ENCODE measurements around the gene SLC16A11.
"Not testable (repeated sequence)": the region's sequence is repeated elsewhere in the genome, so short reads cannot be mapped to it uniquely, and the experiment has no call there.

SLC16A11 gene

DNA sequence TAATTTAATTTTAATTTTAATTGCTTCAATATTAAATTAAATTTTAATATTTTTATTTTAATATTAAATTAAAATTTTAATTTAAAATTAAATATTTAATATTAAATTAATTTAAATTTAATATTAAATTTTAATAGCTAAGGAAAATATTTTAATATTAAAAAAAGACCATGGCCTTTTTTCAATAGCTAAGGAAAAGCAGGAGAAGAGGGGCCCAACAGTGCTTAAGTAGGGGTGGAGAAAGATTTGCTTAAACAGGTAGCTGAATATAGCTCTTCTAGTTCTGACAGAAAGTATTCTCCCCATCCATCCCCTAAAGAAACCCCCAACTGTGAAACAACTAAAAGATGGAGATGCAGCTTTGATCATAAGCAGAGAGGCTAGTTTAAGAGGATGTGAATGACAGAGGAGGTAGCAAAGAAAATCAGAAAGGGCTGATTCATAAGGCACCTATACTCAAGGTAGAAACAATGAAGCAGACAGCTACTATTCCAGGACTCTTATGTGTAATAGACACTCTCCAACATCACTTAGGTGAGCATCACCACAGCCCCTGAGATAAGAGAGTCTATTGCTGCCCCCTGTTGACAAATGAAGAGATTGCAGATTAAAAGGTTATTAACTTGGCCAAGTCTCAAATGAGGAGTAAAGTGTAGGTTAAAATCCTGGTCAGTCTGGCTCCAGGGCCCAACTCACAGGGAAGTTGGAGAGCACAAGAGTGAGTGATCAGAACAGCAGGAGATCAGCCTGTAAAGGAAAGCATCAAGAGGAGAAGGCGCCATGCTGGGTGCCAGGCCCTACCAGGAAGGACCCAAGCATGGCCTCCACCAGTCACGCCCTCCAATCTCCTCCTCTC, 39.3 kb downstream of the SLC16A11 start:
- peak; percentile 47 to 73 for DNase-seq

- no peak for DNase-seq
Measured at GRCh38 chr17:7003745-7004144, 40.1 kb downstream of the SLC16A11 start.

DNA sequence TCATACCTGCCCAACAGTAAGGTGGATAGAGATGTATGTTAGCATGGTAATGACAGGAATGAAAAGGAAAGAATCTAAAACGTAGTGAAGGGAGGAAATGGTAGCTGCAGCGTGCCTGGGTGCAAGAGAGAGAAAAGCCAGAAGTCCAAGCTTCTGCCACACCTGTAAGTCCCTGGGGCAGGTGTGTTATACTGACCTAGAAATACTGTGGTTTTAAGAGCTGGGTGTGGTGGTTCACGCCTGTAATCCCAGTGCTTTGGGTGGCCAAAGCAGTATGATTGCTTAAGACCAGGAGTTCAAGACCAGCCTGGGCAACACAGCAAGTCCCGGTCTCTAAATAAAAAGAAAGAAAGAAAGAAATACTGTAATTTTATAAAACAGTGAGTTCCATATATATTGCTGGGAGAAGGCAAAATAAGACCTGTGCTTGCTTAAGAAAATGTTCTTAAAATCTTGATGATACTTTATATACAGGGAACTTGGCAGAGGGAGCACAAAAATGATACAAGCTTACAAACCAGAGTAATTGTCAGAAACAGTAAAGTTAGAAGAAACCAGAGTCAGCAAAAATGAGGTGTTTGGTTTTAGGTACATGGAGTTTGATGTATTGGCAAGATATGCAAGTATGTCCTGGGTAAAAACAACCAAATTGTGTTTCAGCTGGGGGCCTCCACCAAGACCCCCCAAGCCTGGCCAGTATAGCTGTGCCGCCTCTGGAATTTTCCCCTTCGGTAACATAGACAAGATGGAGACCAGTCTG, 41.4 kb downstream of the SLC16A11 start:
- no peak for DNase-seq

GRCh38 chr17:7001318-7001961, 42.5 kb downstream of the SLC16A11 start:
- no peak for DNase-seq

GRCh38 chr17:6998855-6999508, 44.9 kb downstream of the SLC16A11 start:
- no peak for DNase-seq

- no peak for DNase-seq
Measured at GRCh38 chr17:6997171-6997570, 46.7 kb downstream of the SLC16A11 start.

- no peak for DNase-seq
Measured at GRCh38 chr17:6996256-6997011, 47.5 kb downstream of the SLC16A11 start.

- no peak for DNase-seq
Measured at GRCh38 chr17:6995500-6996255, 48.2 kb downstream of the SLC16A11 start, which contains the start of gene ALOX12. Gene ALOX12 (plus strand): TSS chr17:6996049. CDS start chr17:6996118, 69 bp downstream.

DNA sequence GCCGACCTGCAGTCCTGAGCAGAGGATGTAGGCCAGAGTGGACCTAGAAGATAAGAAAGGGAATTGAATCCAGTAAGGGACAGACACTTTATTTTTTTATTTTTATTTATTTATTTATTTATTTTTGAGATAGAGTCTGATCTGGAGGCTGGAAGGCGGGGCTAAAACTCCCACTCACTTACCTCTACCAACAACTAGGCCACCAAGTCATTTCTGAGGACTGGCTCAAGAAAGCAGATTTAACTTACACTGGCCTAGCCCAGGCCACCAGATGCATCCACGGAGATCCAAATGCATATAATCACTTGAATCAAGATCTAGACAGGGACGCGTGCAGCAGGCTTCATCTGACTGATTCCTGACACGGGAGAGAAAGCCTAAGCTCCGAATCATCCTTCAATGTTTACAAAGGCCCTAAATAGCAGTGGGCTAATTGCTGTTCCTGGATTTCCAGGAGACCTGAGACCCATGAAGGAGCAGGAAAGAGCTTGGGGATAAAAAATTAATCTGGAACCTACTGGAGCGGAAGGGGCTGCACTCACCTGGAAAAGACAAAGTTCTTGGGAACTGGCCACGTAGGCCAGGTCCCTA, 49.1 kb downstream of the SLC16A11 start:
- no peak for DNase-seq

DNA sequence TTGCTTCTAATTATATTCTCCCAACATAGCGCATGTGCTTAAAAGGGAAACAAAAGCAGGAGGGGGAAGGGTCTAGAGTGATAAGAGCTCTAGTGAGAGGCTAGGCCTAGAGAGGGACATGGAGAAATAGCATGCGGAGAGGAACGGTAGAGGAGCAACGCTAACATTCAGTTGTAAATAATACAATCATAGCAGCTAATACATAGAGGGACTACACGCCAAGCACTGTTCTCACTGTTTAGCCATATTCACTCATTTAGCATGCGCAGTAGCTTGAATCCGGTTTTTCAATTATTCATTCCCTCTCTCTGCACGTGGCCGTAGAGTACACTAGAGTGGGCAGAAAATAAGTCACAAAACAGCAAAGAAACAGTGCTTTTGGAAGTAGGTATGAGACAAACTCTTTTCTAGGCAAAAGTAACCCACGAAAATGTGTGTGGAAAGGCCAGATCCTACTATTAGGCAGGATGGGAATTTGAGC, 49.7 kb downstream of the SLC16A11 start:
- no peak for DNase-seq

GRCh38 chr17:6993613-6994056, 50.3 kb downstream of the SLC16A11 start:
- not testable (repeated sequence) for DNase-seq

Data from SW 1271 (cell line).